H7 (cell line): ENCODE data around the gene TWNK. TPM values are rescaled to one million over a fixed set of nuclear protein-coding genes. Genes with fewer than 3 reads are reported as not detected.

Experiments
- DNase-seq: peaks from one replicate; pipeline ENCODE4 v3.0.0; 2012
- H3K27me3 ChIP-seq: 2 replicates; pipeline ENCODE4 v1.6.0; 2011; ENCODE audit warnings: mild to moderate bottlenecking, low read length; ENCODE audit not compliant: control insufficient read depth, insufficient read depth
- H3K36me3 ChIP-seq: replicated peaks from 2 replicates; pipeline ENCODE4 v1.5.1; 2011; ENCODE audit warnings: low read length; ENCODE audit not compliant: control insufficient read depth, insufficient read depth
- H3K4me3 ChIP-seq: 2 replicates; pipeline ENCODE4 v1.5.1; 2011; ENCODE audit warnings: low read depth, mild to moderate bottlenecking, control low read depth, low read length, moderate library complexity; ENCODE audit not compliant: insufficient read depth
- total RNA-seq: library from RNA; depleted of rRNA; stranded (reverse); fragments of >200 nt; shearing (Covaris generic); gene quantifications from 2 replicates; pipeline ENCODE4 v1.2.3, GENCODE V29; 2014

TWNK gene
- total RNA-seq, 1 experiment from 2014 or later: 16.0 TPM

DNA sequence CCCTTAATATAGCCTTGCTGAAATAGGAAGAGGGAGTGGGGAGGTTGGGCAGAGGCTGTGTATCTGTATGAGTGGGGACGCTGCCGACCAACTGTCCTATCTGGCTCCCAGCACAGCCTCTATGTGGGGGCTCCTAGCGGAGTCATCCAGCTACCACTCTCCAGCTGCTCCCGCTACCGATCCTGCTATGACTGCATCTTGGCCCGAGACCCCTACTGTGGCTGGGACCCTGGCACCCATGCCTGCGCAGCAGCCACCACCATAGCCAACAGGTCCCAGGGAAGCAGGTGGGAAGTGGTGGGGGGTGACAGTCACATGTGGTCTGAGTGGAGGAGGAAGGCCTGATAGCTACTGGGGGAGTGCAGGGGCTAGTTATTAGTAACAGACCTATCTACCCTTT, 6.6 kb upstream of the TWNK start:
- Histone ChIP-seq H3K27me3 (no peaks in the 10 kb centered on the region), H3K36me3 (peaks cover 4% of the 10 kb centered on the region), H3K4me3 (no peak overlapping the region)
- DNase-seq: peak; percentile 13

DNA sequence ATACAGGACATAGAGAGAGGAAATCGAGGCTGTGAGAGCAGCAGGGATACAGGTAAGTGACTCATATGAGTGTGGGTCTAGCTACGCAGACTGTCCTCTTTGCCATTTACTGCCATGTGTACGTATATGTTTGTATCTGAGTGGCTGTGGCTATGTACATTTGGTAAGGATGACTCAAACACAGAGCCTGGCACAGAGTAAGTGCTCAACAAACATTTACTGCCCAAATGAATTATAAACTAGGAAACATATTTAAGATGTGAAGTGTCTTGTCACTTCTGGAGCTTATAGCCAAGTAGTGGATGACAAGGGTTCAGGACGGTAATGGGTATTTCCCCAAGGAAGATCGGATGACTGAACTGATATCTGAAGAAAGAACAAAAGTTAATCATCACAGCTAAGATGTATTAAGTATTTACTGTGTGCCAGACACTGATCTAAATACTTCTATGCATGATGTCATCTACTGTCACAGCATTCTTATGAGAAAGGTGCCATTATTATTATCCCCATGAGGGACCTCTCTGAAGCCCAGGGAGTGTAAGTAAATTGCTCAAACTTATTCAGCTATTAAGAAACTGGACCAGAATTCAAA, 6.1 kb upstream of the TWNK start:
- no peak overlapping the region for H3K4me3 ChIP-seq
- no peak for DNase-seq
- H3K27me3 ChIP-seq: no peaks in the 10 kb centered on the region
- H3K36me3 ChIP-seq: peaks cover 4% of the 10 kb centered on the region

DNA sequence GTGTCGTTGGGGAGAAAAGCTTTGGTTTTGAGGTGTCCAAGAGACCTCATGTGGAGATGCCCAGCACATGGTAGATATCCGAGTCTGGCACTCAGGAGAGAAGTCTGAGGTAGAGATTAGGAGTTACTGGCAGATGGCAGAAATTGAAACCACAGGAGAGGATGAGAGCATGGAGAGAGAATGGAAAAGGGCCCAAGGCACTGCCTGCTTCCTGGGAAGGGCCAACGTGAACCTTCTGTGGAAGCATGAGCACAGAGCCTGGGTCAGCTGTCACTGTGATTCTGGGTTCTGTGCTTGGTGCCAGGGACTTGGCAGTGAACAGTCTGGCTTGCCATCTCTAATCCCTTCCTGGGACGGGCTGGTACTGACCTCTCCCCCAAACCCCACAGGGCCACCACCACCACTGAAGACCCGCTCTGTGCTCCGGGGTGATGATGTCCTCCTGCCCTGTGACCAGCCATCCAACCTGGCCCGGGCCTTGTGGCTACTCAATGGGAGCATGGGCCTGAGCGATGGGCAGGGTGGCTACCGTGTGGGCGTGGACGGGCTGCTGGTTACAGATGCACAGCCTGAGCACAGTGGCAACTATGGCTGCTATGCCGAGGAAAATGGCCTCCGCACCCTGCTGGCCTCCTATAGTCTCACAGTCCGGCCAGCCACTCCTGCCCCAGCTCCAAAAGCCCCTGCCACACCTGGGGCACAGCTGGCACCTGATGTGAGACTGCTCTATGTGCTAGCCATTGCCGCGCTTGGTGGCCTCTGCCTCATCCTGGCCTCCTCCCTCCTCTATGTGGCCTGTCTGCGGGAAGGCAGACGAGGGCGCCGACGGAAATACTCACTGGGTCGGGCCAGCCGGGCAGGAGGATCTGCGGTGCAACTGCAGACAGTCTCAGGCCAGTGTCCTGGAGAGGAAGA, 4.2 kb upstream of the TWNK start:
- Histone ChIP-seq H3K27me3 (no peaks in the 10 kb centered on the region), H3K36me3 (peaks cover 4% of the 10 kb centered on the region), H3K4me3 (no peak overlapping the region)
- peak; percentile 37 for DNase-seq

DNA sequence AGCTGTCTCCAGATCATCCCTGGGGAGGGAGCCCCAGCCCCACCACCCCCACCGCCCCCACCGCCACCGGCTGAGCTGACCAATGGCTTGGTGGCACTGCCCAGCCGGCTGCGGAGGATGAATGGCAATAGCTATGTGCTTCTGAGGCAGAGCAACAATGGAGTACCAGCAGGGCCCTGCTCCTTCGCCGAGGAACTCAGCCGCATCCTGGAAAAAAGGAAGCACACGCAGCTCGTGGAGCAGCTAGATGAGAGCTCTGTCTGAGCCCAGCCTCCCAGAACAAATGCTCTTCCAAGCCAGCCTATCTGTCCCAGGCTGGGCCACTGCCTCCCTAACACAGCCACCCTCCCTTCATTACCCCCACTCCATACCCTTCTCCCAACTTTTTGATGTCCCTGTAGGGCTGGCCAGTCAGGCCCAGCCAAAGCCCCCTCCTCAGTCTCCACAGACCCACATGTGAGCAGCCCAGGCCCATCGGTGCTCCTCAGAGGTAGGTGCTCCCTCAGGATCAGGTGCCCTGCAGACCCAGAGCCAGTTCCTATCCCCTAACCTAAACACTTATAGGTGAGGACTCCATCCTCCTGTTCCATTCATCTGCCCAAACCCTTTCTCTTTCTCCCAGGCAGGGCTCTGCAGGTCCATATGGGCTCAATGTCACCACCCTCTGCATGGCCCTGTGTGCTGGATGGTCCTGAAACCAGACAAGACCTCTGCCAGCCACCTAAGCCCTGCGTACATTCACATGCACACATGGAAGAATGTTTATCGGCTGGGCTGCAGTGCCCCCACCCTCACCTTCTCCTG, 3.3 kb upstream of the TWNK start:
- Histone ChIP-seq H3K4me3 (no peak overlapping the region), H3K36me3 (peaks cover 6% of the 10 kb centered on the region), H3K27me3 (no peaks in the 10 kb centered on the region)
- DNase-seq: no peak

DNA sequence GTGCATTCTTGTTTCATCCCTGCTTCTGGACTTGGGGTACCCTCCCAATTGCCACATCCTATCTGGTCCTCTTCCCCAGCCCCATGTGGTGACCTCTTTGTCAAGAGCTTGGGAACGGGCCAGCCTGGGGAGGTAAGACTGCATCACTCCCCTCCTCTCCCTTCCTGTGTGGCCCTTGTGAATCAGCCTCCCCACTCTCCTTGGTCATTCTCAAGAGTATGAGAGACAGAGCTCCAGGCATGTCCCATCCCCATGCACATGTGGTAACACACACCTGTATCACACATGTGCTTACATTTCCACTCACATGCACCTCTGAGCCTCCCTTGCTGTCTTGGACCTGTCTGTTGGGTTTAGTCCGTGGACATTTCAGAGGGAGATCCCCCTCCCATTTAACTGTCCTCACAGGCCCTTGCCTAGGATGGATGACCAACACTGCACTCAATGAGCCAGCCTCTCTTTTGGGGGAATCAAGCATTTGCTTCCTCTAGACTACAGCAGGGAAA, 2.6 kb upstream of the TWNK start:
- peaks cover 13% of the 10 kb centered on the region for H3K36me3 ChIP-seq
- no peaks in the 10 kb centered on the region for H3K27me3 ChIP-seq
- DNase-seq: no peak

DNA sequence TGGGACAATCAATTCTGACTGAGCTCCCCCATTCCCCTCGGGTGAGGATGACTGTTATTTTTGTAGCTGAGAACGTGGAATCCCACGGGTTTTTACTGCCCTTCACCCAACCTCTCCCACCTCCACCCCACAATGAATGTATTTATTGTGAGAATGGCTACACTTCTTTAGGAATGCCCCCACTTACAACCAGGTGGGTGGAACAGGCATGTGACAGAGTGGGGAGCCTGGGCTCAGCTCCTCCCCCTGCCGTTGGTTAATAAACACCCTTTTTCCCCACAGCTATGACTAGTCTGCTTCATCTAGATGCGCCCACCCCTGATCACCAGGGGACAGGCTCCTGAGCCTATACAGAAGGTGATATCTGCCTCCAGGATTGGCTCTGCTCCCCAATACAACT, 2.0 kb upstream of the TWNK start:
- Histone ChIP-seq H3K36me3 (peaks cover 15% of the 10 kb centered on the region), H3K27me3 (no peaks in the 10 kb centered on the region), H3K4me3 (no peak overlapping the region)
- no peak for DNase-seq

More for the DNA sequence above, 2.6 kb upstream of the TWNK start:
- no peak overlapping the region for H3K4me3 ChIP-seq

DNA sequence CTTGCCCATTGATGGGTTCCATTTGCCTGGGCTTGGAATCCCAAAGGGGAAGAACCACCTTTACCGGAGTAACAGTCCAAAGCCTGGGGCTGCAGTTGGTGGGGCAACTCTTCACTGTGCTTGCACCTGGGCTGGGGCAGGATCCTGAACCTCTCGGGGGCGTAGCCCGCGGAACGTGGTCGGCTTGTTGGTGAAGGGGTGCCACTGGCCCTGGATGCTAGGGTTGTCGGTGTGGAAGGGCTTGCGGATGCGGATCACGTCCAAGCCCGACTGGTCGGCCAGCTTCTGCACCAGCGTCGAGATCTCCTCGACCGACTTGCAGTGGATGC, 756 bp upstream of the TWNK start:
- Histone ChIP-seq H3K36me3 (peaks cover 25% of the 10 kb centered on the region), H3K27me3 (no peaks in the 10 kb centered on the region), H3K4me3 (peak overlapping the region; percentile 93)
- DNase-seq: no peak

DNA sequence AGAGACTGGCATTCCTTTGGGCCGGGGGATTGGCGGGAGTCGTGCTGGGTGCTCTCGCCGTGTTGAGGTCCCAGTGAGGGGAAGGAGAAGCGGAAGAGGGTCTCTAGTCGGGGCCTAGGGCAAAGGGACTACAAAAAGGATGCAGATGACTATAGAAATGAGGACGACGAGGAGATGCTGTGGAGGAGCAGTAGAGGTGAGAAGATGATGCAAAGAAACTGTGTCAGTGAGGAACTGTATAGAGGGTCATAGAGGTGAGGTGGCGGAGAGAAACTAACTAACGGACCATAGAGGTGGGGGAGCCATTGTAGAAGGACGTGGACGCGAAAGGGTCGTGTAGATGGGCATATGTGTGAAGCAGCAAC, 324 bp downstream of the TWNK start:
- no peak for DNase-seq

DNA sequence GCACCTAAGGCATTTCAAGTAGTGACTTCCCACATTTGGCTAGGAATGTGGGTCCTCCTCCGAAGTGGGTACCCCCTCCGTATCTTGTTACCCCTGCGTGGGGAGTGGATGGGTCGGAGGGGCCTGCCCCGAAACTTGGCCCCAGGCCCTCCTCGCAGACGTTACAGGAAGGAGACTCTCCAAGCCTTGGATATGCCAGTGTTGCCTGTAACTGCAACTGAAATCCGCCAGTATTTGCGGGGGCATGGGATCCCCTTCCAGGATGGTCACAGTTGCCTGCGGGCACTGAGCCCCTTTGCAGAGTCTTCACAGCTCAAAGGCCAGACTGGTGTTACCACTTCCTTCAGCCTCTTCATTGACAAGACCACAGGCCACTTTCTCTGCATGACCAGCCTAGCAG, 823 bp downstream of the TWNK start:
- DNase-seq: no peak
- H3K27me3 ChIP-seq: no peaks in the 10 kb centered on the region
- H3K4me3 ChIP-seq: peak overlapping the region; percentile 93
- peaks cover 26% of the 10 kb centered on the region for H3K36me3 ChIP-seq

More for the DNA sequence above, 324 bp downstream of the TWNK start:
- H3K4me3 ChIP-seq: peak overlapping the region; percentile 93
- H3K36me3 ChIP-seq: peaks cover 26% of the 10 kb centered on the region
- H3K27me3 ChIP-seq: no peaks in the 10 kb centered on the region

DNA sequence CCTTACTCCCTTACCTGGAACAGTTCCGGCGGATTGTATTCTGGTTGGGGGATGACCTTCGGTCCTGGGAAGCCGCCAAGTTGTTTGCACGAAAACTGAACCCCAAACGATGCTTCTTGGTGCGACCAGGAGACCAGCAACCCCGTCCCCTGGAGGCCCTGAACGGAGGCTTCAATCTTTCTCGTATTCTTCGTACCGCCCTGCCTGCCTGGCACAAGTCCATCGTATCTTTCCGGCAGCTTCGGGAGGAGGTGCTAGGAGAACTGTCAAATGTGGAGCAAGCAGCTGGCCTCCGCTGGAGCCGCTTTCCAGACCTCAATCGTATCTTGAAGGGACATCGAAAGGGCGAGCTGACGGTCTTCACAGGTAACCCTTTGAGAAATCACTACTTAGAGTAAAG, 1.7 kb downstream of the TWNK start:
- peaks cover 35% of the 10 kb centered on the region for H3K36me3 ChIP-seq
- no peak overlapping the region for H3K4me3 ChIP-seq
- DNase-seq: no peak
- no peaks in the 10 kb centered on the region for H3K27me3 ChIP-seq

DNA sequence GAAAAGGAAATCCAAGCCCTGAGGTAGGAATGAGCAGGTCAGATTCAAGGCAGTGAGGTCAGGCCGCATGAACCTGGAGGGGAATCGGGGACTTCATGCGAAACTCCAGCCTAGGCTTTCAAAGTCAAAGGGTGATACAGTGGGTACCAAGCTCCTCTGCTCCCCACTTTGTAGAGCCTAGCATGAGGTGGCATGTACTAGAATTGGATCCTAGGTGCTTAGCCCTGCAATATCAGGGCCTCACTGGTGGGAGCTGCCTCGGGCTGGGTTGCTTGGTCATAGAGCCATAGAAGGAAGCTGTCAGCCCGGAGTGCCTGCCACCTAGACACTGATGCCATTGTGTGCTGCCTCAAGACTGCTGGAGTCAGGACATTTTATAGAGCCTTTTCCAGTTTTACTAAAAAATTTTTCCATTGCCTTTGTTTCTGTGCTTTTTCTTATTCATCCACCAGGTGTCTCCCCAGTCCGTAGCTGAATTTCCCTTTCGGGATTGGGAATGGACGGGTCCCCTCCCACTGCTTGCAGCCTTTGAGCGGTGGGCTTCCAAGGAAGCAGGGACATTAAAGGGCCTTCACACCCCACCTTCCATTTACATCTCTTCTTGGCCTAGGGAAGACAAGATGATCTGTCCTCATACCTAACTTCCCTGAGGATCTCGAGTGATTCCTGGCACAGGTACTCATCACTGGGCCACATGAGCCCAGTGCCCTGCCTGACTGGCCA, 6.8 kb downstream of the TWNK start:
- DNase-seq: peak; percentile 81

DNA sequence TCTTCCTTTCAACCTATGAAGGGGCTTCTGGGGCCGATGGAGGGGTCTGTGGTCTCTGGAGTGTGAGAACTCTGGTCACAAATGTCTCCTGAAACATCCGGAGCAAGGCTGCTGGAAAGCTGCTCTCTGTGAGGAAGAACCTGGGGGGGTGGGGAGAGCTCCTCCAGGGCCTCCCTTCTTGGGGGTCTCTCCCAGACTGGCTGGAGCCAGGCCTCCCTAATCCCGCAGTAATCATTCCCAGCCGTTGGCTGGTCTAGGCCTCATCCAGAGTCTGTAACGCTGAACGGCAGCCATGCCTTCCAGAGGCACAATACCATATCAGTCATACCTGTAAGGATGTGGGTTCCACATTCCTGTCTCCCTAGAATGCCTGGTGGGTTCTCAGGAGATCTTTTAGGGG, 7.8 kb downstream of the TWNK start:
- Histone ChIP-seq H3K36me3 (peaks cover 27% of the 10 kb centered on the region), H3K27me3 (no peaks in the 10 kb centered on the region), H3K4me3 (no peak overlapping the region)
- DNase-seq: no peak

More for the DNA sequence above, 6.8 kb downstream of the TWNK start:
- Histone ChIP-seq H3K36me3 (peaks cover 33% of the 10 kb centered on the region), H3K4me3 (no peak overlapping the region), H3K27me3 (no peaks in the 10 kb centered on the region)

DNA sequence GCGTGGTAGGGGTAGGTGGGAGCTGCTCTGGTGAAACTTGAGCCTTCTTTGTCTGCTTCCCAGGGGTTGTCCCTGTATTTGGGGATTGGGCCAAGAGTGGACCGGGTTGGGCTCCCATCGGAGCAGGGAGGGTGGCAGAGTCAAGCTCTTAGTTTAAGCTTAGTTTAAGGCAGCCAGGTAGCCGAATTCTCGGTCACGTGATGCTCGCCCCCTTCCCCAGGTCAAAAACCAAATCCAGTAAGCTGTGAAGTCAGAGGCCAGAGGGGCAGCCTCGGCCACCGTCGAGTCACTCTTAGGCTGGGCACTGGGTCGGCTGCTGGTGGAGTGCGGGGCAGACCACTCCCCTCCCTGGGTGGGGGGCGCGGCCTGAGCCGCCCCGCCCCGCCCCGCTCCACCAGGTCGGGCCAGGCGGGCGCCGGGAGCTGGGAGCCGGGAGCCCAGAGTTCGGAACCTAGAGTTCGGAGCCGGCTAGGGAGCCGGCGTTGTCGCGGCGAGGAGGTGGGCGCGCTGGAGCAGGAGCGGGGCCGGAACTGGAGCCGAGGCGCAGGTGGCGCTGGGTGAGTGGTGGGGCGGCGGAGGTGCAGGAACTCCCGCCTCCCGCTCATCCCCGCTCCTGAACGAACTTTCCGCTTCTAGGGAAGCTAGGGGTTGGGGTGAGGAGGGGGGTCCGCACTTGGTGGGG, 9.5 kb downstream of the TWNK start:
- Histone ChIP-seq H3K36me3 (peaks cover 14% of the 10 kb centered on the region), H3K27me3 (no peaks in the 10 kb centered on the region), H3K4me3 (peak overlapping the region; percentile 95)
- DNase-seq: peak; percentile 97
